ENCODE measurements around the gene CRYGA. TPM values are rescaled to one million over a fixed set of nuclear protein-coding genes. Genes with fewer than 3 reads are reported as not detected.

CRYGA gene
- total RNA-seq, 1 experiment from 2014 or later: not detected

- no peak for DNase-seq (ENCODE audit: unreplicated experiment)
- TF ChIP-seq, protein P1, sequence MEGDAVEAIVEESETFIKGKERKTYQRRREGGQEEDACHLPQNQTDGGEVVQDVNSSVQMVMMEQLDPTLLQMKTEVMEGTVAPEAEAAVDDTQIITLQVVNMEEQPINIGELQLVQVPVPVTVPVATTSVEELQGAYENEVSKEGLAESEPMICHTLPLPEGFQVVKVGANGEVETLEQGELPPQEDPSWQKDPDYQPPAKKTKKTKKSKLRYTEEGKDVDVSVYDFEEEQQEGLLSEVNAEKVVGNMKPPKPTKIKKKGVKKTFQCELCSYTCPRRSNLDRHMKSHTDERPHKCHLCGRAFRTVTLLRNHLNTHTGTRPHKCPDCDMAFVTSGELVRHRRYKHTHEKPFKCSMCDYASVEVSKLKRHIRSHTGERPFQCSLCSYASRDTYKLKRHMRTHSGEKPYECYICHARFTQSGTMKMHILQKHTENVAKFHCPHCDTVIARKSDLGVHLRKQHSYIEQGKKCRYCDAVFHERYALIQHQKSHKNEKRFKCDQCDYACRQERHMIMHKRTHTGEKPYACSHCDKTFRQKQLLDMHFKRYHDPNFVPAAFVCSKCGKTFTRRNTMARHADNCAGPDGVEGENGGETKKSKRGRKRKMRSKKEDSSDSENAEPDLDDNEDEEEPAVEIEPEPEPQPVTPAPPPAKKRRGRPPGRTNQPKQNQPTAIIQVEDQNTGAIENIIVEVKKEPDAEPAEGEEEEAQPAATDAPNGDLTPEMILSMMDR (IDR thresholded peaks at IDR 0.05; ENCODE audit: unreplicated experiment): no peak
- Mint-ChIP-seq H3K4me3 (ENCODE audit: unreplicated experiment) (no peak overlapping the region), H3K9me3 (ENCODE audit: unreplicated experiment) (no peaks in the 10 kb centered on the region), H3K4me1 (ENCODE audit: insufficient read depth, unreplicated experiment) (no peaks in the 10 kb centered on the region), H3K27me3 (ENCODE audit: insufficient read depth, unreplicated experiment) (peaks cover 8% of the 10 kb centered on the region), H3K36me3 (ENCODE audit: insufficient read depth, unreplicated experiment) (no peaks in the 10 kb centered on the region), H3K27ac (ENCODE audit: low read depth, unreplicated experiment) (no peak overlapping the region)
- ChIA-PET CTCF (interaction anchor here (0.5 kb wide), 1 partner anchor 9 kb away, joined by 3 read pairs; no protein-coding TSS in a partner anchor), POLR2A (no interaction called here)
- BruUV-seq (replicated peaks): no TSS peak
- intact Hi-C loops (cut with micrococcal nuclease): no loop called here
These were observed 20.8 kb upstream of the CRYGA start for GRCh38 chr2:208183972-208184705.

- no peak overlapping the region for H3K4me3 Mint-ChIP-seq (ENCODE audit: unreplicated experiment)
- BruUV-seq (replicated peaks): no TSS peak
- TF ChIP-seq, protein P1 (IDR thresholded peaks at IDR 0.05; ENCODE audit: unreplicated experiment): no peak
- DNase-seq (ENCODE audit: unreplicated experiment): no peak
- no peak overlapping the region for H3K27ac Mint-ChIP-seq (ENCODE audit: low read depth, unreplicated experiment)
- no peaks in the 10 kb centered on the region for H3K4me1 Mint-ChIP-seq (ENCODE audit: insufficient read depth, unreplicated experiment)
- H3K9me3 Mint-ChIP-seq (ENCODE audit: unreplicated experiment): no peaks in the 10 kb centered on the region
- no peaks in the 10 kb centered on the region for H3K36me3 Mint-ChIP-seq (ENCODE audit: insufficient read depth, unreplicated experiment)
- ChIA-PET CTCF (no interaction called here), POLR2A (no interaction called here)
- intact Hi-C loops (cut with micrococcal nuclease): no loop called here
- H3K27me3 Mint-ChIP-seq (ENCODE audit: insufficient read depth, unreplicated experiment): peaks cover 8% of the 10 kb centered on the region
These were observed 20.1 kb upstream of the CRYGA start for GRCh38 chr2:208183526-208183925.

DNA sequence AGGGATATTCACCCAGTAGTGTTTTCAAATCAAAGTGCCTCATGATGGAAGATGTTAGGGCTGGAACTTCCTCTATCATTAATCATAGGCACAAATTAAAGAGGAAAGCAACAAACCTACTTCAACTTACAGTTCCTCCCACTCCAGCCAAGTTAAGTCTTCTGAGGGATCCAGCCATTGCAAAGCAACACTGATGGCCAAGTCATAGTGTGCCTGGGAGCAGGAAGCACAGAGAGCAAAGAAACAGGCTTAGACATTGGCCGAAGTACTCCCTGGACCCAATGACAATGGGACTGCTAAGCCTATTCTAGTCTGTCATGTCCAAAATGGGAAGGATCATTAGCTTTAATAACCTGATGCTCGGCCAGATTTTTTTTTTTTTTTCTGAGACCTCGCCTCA is 19.4 kb upstream of the CRYGA start:
- no peaks in the 10 kb centered on the region for H3K36me3 Mint-ChIP-seq (ENCODE audit: insufficient read depth, unreplicated experiment)
- no peak overlapping the region for H3K27ac Mint-ChIP-seq (ENCODE audit: low read depth, unreplicated experiment)
- ChIA-PET POLR2A (no interaction called here), CTCF (no interaction called here)
- no peaks in the 10 kb centered on the region for H3K4me1 Mint-ChIP-seq (ENCODE audit: insufficient read depth, unreplicated experiment)
- no peaks in the 10 kb centered on the region for H3K9me3 Mint-ChIP-seq (ENCODE audit: unreplicated experiment)
- H3K27me3 Mint-ChIP-seq (ENCODE audit: insufficient read depth, unreplicated experiment): peaks cover 8% of the 10 kb centered on the region
- no TSS peak for BruUV-seq (replicated peaks)
- no peak overlapping the region for H3K4me3 Mint-ChIP-seq (ENCODE audit: unreplicated experiment)
- TF ChIP-seq, protein P1 (IDR thresholded peaks at IDR 0.05; ENCODE audit: unreplicated experiment): no peak
- intact Hi-C loops (cut with micrococcal nuclease): no loop called here
- no peak for DNase-seq (ENCODE audit: unreplicated experiment)

DNA sequence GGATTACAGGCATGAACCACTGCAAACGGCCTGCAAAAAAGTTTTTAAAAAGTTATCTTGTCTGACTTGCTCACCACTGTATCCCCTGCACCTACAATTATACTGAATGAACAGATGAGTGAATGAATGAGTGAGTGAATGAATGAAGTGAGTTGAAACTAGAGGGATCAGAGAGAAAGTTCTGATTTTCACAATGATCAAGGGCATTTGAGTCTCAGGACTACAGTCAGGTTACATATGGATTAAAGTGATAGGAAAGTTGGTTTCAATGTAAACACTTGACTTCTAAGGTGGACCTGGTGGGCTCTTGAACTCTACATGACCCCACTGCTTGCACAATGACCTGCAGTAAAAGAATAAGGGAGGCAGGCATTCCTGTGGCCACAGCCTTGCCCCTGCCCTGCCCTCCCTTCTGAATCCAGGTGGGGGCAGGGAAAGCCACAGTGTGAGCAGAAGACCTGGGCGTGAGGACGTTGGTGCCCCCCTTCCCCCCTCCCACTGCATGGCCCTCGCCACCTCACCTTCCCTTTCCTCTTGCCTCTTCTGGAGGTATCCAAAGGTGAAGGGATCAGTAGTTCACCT is 15.7 kb upstream of the CRYGA start:
- no peak overlapping the region for H3K27ac Mint-ChIP-seq (ENCODE audit: low read depth, unreplicated experiment)
- DNase-seq (ENCODE audit: unreplicated experiment): no peak
- TF ChIP-seq, protein P1 (IDR thresholded peaks at IDR 0.05; ENCODE audit: unreplicated experiment): no peak
- no peaks in the 10 kb centered on the region for H3K27me3 Mint-ChIP-seq (ENCODE audit: insufficient read depth, unreplicated experiment)
- no peaks in the 10 kb centered on the region for H3K36me3 Mint-ChIP-seq (ENCODE audit: insufficient read depth, unreplicated experiment)
- H3K4me3 Mint-ChIP-seq (ENCODE audit: unreplicated experiment): no peak overlapping the region
- intact Hi-C loops (cut with micrococcal nuclease): no loop called here
- H3K9me3 Mint-ChIP-seq (ENCODE audit: unreplicated experiment): no peaks in the 10 kb centered on the region
- ChIA-PET POLR2A (no interaction called here), CTCF (no interaction called here)
- BruUV-seq (replicated peaks): no TSS peak
- no peaks in the 10 kb centered on the region for H3K4me1 Mint-ChIP-seq (ENCODE audit: insufficient read depth, unreplicated experiment)

All from MCF 10A (cell line).